ENCODE data around the gene C1orf56.
A peak's percentile ranks its signal among the peaks of the same experiment; 100 is the strongest.

The C1orf56 gene

GRCh38 chr1:151037032-151037431, 10.5 kb upstream of the C1orf56 start:
- WGBS (ENCODE audit: extremely low coverage, insufficient coverage, insufficient read length) = no CpG with 5 or more reads among the region's 6 CpGs
- H3K79me2 ChIP-seq (ENCODE audit: control insufficient read depth, insufficient read depth, low read length, poor library complexity) = no peaks in the 10 kb centered on the region
- H2AFZ ChIP-seq (ENCODE audit: insufficient read depth, low read length, poor library complexity) = no peak overlapping the region
- H3K14ac ChIP-seq (ENCODE audit: low read length) = no peak overlapping the region
- H3K18ac ChIP-seq (ENCODE audit: low read length) = no peak overlapping the region
- H2BK5ac ChIP-seq (ENCODE audit: low read depth, low read length, poor library complexity) = no peak overlapping the region
- no peaks in the 10 kb centered on the region for H3K27me3 ChIP-seq (ENCODE audit: insufficient read depth, low read length)
- H3K4me2 ChIP-seq (ENCODE audit: low read length) = no peak overlapping the region
- H3K36me3 ChIP-seq (ENCODE audit: control insufficient read depth in 1 of 2, insufficient read depth in 2 of 2, low read length in 2 of 2) = peaks cover 6 to 7% of the 10 kb centered on the region in 2 experiments
- no peak overlapping the region for H3K9ac ChIP-seq (ENCODE audit: low read length)
- no peak overlapping the region for H3K4me3 ChIP-seq (ENCODE audit: low read depth, low read length)
- no peak for DNase-seq
- no peak overlapping the region for H3K27ac ChIP-seq (ENCODE audit: low read depth, low read length)
- H4K91ac ChIP-seq (ENCODE audit: low read depth, low read length) = no peak overlapping the region
- no peaks in the 10 kb centered on the region for H3K79me1 ChIP-seq (ENCODE audit: low read length)
- no peak overlapping the region for H3K4ac ChIP-seq (ENCODE audit: low read depth, low read length)
- H2BK120ac ChIP-seq (ENCODE audit: insufficient read depth, low read length, poor library complexity) = no peak overlapping the region
- no peak overlapping the region for H2BK12ac ChIP-seq (ENCODE audit: low read length)
- no peak overlapping the region for H4K8ac ChIP-seq (ENCODE audit: low read depth, low read length)
- no peak overlapping the region for H4K12ac ChIP-seq (ENCODE audit: low read depth, low read length)
- no peaks in the 10 kb centered on the region for H3K9me3 ChIP-seq (ENCODE audit: insufficient read depth, low read depth, low read length)
- H3K23ac ChIP-seq (ENCODE audit: low read length) = no peak overlapping the region
- H3K4me1 ChIP-seq (ENCODE audit: control insufficient read depth in 1 of 2, insufficient read depth in 2 of 2, low read length in 2 of 2) = peaks cover 0 to 3% of the 10 kb centered on the region in 2 experiments
- no peak overlapping the region for H2AK5ac ChIP-seq (ENCODE audit: low read length)

- Histone ChIP-seq H4K8ac (ENCODE audit: low read depth, low read length) (no peak overlapping the region), H3K23ac (ENCODE audit: low read length) (no peak overlapping the region), H2AK5ac (ENCODE audit: low read length) (no peak overlapping the region), H3K27ac (ENCODE audit: low read depth, low read length) (no peak overlapping the region), H2BK5ac (ENCODE audit: low read depth, low read length, poor library complexity) (no peak overlapping the region), H2BK12ac (ENCODE audit: low read length) (no peak overlapping the region), H3K36me3 (ENCODE audit: control insufficient read depth in 1 of 2, insufficient read depth in 2 of 2, low read length in 2 of 2) (no peaks in the 10 kb centered on the region), H4K91ac (ENCODE audit: low read depth, low read length) (no peak overlapping the region), H3K9ac (ENCODE audit: low read length) (no peak overlapping the region), H3K79me1 (ENCODE audit: low read length) (no peaks in the 10 kb centered on the region), H3K18ac (ENCODE audit: low read length) (no peak overlapping the region), H2AFZ (ENCODE audit: insufficient read depth, low read length, poor library complexity) (no peak overlapping the region), H3K9me3 (ENCODE audit: insufficient read depth, low read depth, low read length) (peaks cover 2% of the 10 kb centered on the region), H3K4me2 (ENCODE audit: low read length) (no peak overlapping the region), H4K12ac (ENCODE audit: low read depth, low read length) (no peak overlapping the region), H2BK120ac (ENCODE audit: insufficient read depth, low read length, poor library complexity) (no peak overlapping the region), H3K79me2 (ENCODE audit: control insufficient read depth, insufficient read depth, low read length, poor library complexity) (no peaks in the 10 kb centered on the region), H3K4me1 (ENCODE audit: control insufficient read depth in 1 of 2, insufficient read depth in 2 of 2, low read length in 2 of 2) (peaks cover 0 to 3% of the 10 kb centered on the region in 2 experiments), H3K14ac (ENCODE audit: low read length) (no peak overlapping the region), H3K4me3 (ENCODE audit: low read depth, low read length) (no peak overlapping the region), H3K27me3 (ENCODE audit: insufficient read depth, low read length) (no peaks in the 10 kb centered on the region), H3K4ac (ENCODE audit: low read depth, low read length) (no peak overlapping the region)
- no CpG with 5 or more reads among the region's 3 CpGs for WGBS (ENCODE audit: extremely low coverage, insufficient coverage, insufficient read length)
- DNase-seq = no peak
Observed at GRCh38 chr1:151039521-151039920, 8.0 kb upstream of the C1orf56 start.

- no peak for DNase-seq
- H3K27ac ChIP-seq (ENCODE audit: low read depth, low read length) = no peak overlapping the region
- peaks cover 5% of the 10 kb centered on the region for H3K79me2 ChIP-seq (ENCODE audit: control insufficient read depth, insufficient read depth, low read length, poor library complexity)
- H2AK5ac ChIP-seq (ENCODE audit: low read length) = no peak overlapping the region
- no peaks in the 10 kb centered on the region for H3K36me3 ChIP-seq (ENCODE audit: control insufficient read depth in 1 of 2, insufficient read depth in 2 of 2, low read length in 2 of 2)
- H4K8ac ChIP-seq (ENCODE audit: low read depth, low read length) = no peak overlapping the region
- H3K4me1 ChIP-seq (ENCODE audit: control insufficient read depth in 1 of 2, insufficient read depth in 2 of 2, low read length in 2 of 2) = peaks cover 0 to under 1% of the 10 kb centered on the region in 2 experiments
- H3K14ac ChIP-seq (ENCODE audit: low read length) = no peak overlapping the region
- H3K27me3 ChIP-seq (ENCODE audit: insufficient read depth, low read length) = no peaks in the 10 kb centered on the region
- peaks cover 2% of the 10 kb centered on the region for H3K9me3 ChIP-seq (ENCODE audit: insufficient read depth, low read depth, low read length)
- H3K4me3 ChIP-seq (ENCODE audit: low read depth, low read length) = no peak overlapping the region
- no peak overlapping the region for H2AFZ ChIP-seq (ENCODE audit: insufficient read depth, low read length, poor library complexity)
- H2BK5ac ChIP-seq (ENCODE audit: low read depth, low read length, poor library complexity) = no peak overlapping the region
- H4K91ac ChIP-seq (ENCODE audit: low read depth, low read length) = no peak overlapping the region
- peaks cover 6% of the 10 kb centered on the region for H3K79me1 ChIP-seq (ENCODE audit: low read length)
- no peak overlapping the region for H3K18ac ChIP-seq (ENCODE audit: low read length)
- WGBS (ENCODE audit: extremely low coverage, insufficient coverage, insufficient read length) = no CpG with 5 or more reads among the region's 1 CpG
- no peak overlapping the region for H3K23ac ChIP-seq (ENCODE audit: low read length)
- H3K4ac ChIP-seq (ENCODE audit: low read depth, low read length) = no peak overlapping the region
- H4K12ac ChIP-seq (ENCODE audit: low read depth, low read length) = no peak overlapping the region
- H2BK12ac ChIP-seq (ENCODE audit: low read length) = no peak overlapping the region
- no peak overlapping the region for H3K9ac ChIP-seq (ENCODE audit: low read length)
- H2BK120ac ChIP-seq (ENCODE audit: insufficient read depth, low read length, poor library complexity) = no peak overlapping the region
- no peak overlapping the region for H3K4me2 ChIP-seq (ENCODE audit: low read length)
Observed at GRCh38 chr1:151043163-151043562, 4.4 kb upstream of the C1orf56 start.

- no peaks in the 10 kb centered on the region for H3K27me3 ChIP-seq (ENCODE audit: insufficient read depth, low read length)
- H3K9me3 ChIP-seq (ENCODE audit: insufficient read depth, low read depth, low read length) = no peaks in the 10 kb centered on the region
- peak overlapping the region; percentile 40 for H2BK120ac ChIP-seq (ENCODE audit: insufficient read depth, low read length, poor library complexity)
- WGBS (ENCODE audit: extremely low coverage, insufficient coverage, insufficient read length) = no CpG with 5 or more reads among the region's 48 CpGs
- peak overlapping the region; percentile 49 for H3K4ac ChIP-seq (ENCODE audit: low read depth, low read length)
- H3K9ac ChIP-seq (ENCODE audit: low read length) = peak overlapping the region; percentile 72
- no peak overlapping the region for H3K23ac ChIP-seq (ENCODE audit: low read length)
- H4K8ac ChIP-seq (ENCODE audit: low read depth, low read length) = peak overlapping the region; percentile 88
- peak overlapping the region; percentile 68 for H4K12ac ChIP-seq (ENCODE audit: low read depth, low read length)
- DNase-seq = peak; percentile 20 to 46
- peak overlapping the region; percentile 81 for H2AK5ac ChIP-seq (ENCODE audit: low read length)
- H2BK12ac ChIP-seq (ENCODE audit: low read length) = no peak overlapping the region
- H3K18ac ChIP-seq (ENCODE audit: low read length) = peak overlapping the region; percentile 58
- peak overlapping the region; percentile 63 for H3K27ac ChIP-seq (ENCODE audit: low read depth, low read length)
- H3K4me3 ChIP-seq (ENCODE audit: low read depth, low read length) = peak overlapping the region; percentile 75
- H3K36me3 ChIP-seq (ENCODE audit: control insufficient read depth in 1 of 2, insufficient read depth in 2 of 2, low read length in 2 of 2) = peaks cover 7 to 17% of the 10 kb centered on the region in 2 experiments
- H3K4me1 ChIP-seq (ENCODE audit: control insufficient read depth in 1 of 2, insufficient read depth in 2 of 2, low read length in 2 of 2) = peaks cover 2 to 5% of the 10 kb centered on the region in 2 experiments
- H2BK5ac ChIP-seq (ENCODE audit: low read depth, low read length, poor library complexity) = peak overlapping the region; percentile 66
- H3K14ac ChIP-seq (ENCODE audit: low read length) = peak overlapping the region; percentile 80
- H4K91ac ChIP-seq (ENCODE audit: low read depth, low read length) = peak overlapping the region; percentile 71
- peak overlapping the region; percentile 88 for H3K4me2 ChIP-seq (ENCODE audit: low read length)
- peak overlapping the region; percentile 58 for H2AFZ ChIP-seq (ENCODE audit: insufficient read depth, low read length, poor library complexity)
- H3K79me2 ChIP-seq (ENCODE audit: control insufficient read depth, insufficient read depth, low read length, poor library complexity) = peaks cover 7% of the 10 kb centered on the region
- H3K79me1 ChIP-seq (ENCODE audit: low read length) = peaks cover 8% of the 10 kb centered on the region
Observed at GRCh38 chr1:151047925-151048644, 534 bp downstream of the C1orf56 start.

Data from trophoblast cell (in vitro differentiated cells and primary cell).